ENCODE results near the gene SCMH1.

DNA sequence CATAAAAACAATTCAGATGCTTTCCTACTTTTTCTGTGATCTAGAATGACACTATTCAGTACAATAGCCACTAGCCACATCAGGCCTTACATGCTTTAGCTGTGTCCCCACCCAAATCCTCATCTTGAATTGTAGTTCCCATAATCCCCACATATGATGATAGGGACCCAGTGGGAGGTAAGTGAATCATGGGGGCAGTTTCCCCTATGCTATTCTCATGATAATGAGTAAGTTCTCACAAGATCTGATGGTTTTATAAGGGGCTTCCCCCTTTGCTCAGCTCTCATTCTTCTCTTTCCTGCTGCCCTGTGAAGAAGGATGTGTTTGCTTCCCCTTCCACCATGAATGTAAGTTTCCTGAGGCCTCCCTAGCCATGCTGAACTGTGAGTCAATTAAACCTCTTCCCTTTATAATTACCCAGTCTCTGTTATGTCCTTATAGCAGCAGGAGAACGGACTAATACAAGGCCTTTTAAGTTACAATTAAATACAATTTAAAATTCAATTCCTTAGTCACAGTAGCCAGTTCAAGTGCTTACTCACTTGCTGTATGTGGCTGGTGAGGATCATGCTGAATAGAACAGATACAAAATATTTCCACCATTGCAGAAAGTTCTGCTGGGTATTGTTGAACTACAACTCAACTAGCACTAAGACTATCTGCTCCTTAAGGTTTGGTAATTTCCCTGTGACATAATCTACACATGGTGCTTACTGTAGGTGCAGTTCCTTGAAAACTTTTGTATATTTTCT is 106.7 kb downstream of the SCMH1 start:
- TF ChIP-seq, protein P1, sequence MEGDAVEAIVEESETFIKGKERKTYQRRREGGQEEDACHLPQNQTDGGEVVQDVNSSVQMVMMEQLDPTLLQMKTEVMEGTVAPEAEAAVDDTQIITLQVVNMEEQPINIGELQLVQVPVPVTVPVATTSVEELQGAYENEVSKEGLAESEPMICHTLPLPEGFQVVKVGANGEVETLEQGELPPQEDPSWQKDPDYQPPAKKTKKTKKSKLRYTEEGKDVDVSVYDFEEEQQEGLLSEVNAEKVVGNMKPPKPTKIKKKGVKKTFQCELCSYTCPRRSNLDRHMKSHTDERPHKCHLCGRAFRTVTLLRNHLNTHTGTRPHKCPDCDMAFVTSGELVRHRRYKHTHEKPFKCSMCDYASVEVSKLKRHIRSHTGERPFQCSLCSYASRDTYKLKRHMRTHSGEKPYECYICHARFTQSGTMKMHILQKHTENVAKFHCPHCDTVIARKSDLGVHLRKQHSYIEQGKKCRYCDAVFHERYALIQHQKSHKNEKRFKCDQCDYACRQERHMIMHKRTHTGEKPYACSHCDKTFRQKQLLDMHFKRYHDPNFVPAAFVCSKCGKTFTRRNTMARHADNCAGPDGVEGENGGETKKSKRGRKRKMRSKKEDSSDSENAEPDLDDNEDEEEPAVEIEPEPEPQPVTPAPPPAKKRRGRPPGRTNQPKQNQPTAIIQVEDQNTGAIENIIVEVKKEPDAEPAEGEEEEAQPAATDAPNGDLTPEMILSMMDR (IDR thresholded peaks at IDR 0.05; ENCODE audit: poor library complexity), result no peak
- TF ChIP-seq EZH2phosphoT487 (IDR thresholded peaks at IDR 0.05; ENCODE audit: low read depth, severe bottlenecking, unreplicated experiment), result no peak
- no peak for TF ChIP-seq EZH2 (IDR thresholded peaks at IDR 0.05; ENCODE audit: borderline replicate concordance)

All from hepatocyte (in vitro differentiated cells).